Stimulated activated CD4-positive, alpha-beta T cell treated with anti-CD3 and anti-CD28 coated beads, Interleukin-12 subunit alpha, Interleukin-12 subunit beta, amount 100 ng/mL, for 24 hours (primary cell): ENCODE data around the gene LRP4.
"Not testable (repeated sequence)": the region's sequence is repeated elsewhere in the genome, so short reads cannot be mapped to it uniquely, and the experiment has no call there.

ENCODE experiments used
- DNase-seq, 2 experiments: peaks; one replicate each; pipeline ENCODE4 v3.0.0-alpha.2; 2020; ENCODE audit warnings: low read depth in 2 of 2

Gene LRP4

DNA sequence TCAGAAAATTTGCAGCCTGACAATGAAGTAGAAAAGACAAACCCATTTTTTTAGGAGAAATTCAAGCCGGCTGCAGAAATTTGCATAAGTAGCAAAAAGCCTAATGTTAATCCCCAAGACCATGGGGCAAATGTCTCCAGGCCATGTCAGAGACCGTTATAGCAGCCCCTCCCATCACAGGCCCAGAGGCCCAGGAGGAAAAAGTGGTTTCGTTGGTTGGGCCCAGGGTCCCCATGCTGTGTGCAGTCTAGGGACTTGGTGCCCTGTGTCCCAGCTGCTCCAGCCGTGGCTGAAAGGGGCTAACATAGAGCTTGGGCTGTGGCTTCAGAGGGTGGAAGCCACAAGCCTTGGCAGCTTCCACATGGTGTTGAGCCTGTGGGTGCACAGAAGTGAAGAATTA lies 9.6 kb upstream of the LRP4 start:
- not testable (repeated sequence) for DNase-seq

DNA sequence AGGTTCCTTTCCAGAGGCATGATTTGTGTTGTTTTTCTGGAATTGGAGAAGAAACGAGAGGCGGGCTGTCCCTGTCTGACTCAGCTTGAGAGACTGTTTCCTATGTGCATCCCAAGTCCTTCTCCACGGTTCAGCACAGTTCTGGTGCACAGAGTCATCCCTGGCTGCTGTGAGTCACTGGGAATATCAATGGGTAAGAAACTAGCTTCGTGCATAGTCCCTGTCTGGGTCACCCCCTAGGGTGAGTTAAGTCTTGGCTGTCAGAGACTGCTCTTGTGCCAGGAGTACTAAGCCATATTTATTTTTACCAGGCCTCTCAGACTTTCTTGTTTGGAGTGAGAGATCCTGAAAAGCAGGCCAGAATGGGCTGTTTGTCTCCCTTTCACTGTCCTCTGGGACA lies 2.4 kb upstream of the LRP4 start:
- DNase-seq: no peak

DNA sequence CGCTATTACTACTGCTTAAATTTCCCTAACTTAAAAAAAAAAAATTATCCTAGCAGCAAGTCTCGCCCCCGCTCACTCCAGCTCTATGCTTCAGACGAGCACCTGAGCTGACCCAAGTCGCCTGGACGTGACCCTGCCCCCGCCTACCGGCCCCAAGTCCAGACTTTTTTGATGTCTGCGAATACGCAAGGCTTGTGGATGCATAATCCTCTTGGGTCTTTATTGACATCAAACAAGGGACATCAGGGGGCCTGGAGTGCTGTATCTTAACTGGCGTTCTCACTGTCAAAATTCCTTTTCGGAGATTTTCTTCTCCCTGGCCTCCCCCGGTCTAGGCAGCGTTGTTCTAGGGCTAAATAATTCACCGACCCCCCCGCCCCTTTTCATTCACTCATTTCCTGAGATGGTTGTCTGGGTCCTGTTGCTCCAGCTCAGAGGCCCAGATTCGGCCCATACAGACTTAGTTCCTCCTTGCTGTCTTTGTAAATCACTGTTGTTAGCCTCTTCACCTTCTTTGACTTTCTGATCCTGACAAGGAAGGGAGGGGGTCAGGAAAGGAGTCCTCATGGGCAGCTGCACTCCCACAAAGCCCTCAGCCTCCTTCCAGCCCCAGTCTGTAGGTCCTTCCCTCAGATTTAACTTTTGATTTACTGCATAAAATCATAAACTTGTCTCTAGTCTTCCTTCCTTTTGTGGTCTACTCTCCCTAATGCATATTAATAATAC lies 601 bp upstream of the LRP4 start:
- DNase-seq: no peak

DNA sequence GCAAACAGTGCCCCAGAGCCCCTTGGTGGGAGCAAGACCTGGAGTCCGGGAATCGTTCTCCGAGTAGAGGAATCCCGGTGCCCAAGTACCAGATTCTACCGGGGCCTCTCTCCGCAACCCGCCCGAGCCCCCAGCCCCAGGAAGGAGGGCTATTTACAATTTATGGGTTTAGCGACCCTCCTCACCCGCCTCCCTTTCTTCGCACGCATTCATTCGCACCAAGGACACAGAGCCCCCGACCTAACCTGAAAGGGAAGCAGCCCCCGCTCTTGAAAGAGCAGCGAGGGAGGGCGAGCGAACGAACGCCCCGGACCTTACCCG lies 628 bp downstream of the LRP4 start:
- no peak for DNase-seq

DNA sequence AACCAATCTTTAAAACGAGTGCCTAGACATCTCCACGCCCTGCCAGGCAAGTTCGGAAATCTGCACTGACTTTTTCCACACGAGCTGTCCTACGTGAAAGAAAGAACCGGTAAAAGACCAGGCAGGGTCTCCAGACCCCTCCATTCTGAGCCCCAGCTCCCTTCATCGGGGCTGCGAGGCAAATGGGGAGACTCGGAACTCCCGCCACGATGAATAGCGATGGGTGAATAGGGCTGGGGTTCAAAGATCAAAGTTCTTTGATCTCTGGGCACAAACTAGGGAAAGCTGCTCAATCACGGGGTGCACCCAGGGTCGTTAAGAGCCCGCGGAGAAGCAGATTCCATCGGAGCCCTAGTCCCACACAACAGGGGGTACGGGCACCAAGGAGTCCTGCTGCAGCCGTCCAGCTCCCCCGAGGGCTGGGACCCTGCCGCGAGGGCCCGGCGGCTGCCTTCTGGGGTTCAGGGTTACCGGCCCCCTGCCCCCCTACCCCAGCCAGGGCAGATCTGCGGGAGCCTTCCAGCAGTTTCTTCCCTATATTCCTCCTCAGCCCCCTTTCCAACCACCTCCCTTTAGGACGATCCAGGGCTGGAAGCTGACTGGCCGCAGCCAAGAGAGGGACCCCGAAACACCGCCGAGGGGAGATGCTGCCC lies 1.1 kb downstream of the LRP4 start:
- DNase-seq: peak in 1 of 2 experiments; percentile 4

DNA sequence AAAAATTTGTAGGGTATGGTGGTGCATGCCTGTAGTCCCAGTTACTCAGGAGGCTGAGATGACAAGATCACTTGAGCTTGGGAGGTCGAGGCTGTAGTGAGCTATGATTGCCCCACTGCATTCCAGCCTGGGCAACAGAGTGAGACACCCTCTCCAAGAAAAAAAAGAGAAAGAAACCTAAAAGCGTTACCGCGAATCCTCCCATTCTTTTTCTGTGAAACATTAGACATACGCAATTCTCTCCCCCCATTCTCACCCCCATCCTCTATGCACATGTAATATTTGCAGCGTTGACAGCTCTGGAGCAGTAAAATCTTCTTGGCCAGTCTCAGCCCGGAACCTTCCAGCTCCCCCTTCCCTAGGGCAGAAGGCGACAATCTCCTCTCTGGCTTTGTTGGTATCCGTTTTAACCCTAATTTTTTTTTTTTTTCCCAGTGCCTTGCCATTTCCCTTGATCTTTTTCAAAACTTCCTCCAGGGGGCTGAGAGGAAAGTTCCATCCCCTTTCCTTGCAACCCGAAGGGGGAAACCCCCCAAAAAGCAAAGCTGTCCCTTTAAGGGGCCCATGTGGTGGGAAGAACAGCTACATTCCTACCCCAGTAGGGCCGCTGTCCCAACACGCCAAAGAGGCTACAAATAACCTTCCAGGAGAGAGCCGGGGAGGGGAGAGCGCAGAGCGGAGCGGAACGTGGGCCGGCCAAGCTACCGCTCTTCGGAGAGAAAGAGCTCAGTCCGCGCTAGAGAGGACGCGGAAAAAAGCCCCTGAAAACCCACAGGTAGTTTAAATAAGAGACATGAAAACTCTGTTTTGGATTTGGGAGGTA lies 1.9 kb downstream of the LRP4 start:
- peak in 1 of 2 experiments; percentile 13 for DNase-seq

DNA sequence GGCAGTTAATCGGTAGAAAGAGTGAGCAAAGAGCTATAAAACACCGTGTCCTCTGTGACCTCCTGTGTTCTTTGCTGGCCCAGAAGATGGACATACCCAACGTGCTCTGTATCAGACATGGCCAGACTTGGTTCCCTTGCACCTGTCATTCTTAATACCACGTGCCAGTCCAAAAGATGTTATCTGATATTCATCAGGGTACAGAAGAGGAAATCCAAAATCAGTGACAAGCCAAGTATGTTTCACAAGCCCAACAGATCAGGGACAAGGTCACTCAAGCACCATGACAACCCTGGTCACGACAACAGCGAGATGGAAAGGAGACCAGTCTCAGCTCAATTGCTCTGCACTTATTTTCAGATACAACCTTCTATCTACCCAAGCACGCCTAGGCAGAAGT lies 3.4 kb downstream of the LRP4 start:
- DNase-seq: no peak

DNA sequence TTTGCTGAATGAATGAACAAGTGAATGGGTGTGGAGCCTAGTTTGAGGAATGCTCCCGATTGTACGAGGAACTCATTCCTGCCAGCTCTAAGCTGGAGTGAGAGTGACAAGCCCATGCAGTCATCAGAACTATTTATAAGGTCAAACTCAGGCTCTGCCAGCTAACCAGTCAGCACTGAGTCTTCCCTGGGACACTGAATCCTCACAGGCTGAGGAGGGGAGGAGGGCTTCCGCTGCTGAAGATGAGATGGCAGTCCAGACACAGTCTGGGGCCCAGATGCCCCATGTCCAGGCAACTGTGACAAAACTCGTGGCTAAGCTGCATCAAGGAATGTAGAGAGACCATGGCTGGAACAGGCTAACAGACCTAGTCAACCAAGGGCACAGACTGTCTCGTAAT lies 4.0 kb downstream of the LRP4 start:
- DNase-seq: no peak

DNA sequence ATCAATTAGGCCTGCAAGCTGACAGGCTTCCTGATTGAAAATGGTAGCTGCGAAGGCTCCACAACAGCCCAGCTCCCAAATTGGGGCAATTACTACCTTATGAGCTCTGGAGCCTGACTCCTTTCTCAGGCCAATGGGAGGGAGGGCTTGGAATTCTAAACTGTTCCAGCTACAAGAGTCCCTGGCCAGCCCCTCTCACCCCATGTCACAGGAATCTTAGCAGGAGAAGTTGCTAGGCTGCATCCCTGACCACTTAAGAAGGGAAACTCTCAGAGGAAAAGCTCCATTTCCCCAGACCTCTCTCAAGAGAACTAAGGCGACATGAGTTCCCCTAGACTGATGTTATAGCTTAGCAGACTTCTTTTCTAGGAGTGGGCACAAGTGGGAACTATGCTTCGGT lies 4.9 kb downstream of the LRP4 start:
- DNase-seq: no peak

DNA sequence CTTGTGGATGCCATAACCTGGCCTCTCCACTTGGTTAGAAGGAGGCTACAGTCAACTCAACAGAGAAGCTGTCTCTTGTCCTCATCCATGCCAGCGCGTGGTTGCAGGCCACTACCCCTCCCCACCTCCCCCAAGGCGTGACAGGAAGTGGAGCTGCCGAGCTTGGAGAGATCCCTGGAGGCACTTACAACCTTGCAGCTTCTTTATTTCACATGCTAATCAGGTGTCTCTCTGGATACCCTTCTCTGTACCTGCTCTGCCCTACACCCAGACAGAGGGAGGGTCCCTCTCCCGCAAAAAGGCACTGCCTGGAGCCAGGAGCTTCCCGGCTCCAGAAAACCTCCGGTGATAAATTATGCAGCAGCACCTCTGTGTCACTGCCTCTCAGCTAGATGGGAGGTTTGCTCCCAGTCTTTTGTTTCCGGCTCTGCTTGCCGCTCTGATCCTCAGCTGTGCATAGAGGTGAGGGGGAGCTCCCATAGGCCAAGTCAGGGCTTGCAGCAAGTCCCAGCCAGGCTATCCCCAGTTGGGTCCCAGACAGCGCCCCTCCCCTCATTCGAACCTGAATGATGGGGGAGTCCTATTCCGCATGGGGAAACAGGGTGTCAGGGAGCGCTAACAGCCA lies 5.7 kb downstream of the LRP4 start:
- no peak for DNase-seq

DNA sequence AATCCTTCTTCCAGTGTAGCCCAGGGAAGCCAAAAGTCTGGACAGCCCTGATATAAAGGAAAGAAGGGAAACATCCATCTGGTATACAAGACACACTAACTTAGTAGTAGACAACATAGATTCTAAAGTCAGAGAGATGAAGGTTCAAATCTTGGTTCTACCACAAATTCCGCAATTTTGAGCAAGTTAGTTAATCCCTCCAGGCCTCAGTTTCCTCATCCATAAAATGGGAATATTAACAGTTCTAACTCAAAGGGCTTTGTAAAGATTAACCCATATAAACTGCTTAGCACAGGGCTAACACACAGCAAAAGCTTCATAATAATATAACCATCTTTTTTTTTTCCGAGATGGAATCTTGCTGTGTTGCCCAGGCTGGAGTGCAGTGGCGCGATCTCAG lies 10.7 kb downstream of the LRP4 start:
- DNase-seq: no peak

DNA sequence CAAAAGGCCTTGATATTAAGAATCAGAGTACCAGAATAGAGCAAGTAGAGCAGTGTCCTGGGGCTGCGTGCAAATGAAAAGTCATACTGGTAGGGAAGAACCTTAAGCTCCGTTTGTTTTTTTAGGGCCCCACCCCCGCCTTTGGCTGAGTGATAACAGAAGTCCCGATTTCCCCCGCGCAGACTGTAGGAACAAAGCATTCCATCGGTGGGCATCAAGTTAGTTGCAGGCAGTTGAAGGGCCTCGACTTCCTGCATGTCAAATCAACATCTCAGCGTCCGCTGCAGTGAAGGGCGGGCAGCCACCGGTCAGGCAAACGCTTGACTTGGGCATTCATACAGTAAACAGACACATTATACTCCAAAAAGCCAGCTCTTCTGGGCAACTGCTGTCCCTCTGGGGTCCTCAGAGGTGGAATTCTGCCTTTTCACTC lies 11.7 kb downstream of the LRP4 start:
- no peak for DNase-seq

DNA sequence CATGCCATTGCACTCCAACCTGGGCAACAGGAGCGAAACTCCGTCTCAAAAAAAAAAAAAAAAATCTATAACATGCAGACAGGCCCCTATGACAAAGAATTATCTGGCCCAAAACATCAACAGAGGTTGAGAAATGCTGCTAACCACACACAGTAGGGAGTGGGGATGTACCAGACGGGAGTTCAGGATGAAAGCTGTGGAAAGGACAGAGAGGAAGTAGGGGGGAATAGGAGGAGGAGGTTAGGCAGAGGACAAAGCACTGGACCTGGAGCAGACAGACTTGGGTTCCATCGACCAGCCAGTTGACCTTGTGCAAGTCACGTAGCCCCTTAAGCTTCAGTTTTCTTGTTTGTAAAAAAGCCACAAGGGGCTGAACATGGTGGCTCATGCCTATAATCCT lies 12.5 kb downstream of the LRP4 start:
- DNase-seq: no peak

DNA sequence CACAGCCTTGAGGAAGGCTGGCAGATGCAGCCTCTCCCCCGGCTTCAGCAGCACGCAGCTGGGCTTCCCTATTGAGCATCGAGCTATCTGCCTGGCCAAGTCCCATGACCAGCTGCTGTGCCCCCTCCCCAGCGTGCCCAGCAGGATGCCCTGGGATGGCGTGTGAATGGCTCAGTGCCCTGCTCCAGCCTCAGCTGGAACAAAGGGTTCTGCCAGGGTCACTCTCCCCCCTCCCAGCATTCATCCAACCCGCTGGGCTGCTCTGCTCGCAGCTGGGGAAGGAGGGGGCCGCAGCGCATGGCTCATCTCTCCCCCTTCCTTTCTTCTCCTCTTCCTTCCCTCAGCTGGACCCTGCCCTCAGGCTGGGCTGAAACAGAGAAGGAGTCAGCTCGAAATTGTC lies 14.5 kb downstream of the LRP4 start:
- DNase-seq: no peak

DNA sequence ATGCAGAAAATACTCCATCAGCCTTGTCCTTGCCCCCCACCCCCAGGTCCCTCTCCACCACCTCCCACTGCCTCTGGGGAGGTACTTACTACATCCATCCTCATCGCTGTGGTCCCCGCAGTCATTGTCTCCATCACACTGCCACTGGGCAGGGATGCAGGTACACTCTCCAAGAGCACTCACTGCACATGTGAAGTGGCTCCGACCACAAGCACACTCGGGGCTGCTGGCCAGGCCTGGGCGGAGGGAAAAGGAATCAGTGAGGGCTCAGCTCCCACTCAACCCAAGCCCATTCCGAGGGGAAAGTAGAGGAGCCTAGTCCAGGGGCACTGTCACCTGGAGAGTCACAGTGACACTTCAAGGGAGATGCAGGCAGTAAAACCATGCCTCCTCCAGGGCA lies 15.7 kb downstream of the LRP4 start:
- no peak for DNase-seq

DNA sequence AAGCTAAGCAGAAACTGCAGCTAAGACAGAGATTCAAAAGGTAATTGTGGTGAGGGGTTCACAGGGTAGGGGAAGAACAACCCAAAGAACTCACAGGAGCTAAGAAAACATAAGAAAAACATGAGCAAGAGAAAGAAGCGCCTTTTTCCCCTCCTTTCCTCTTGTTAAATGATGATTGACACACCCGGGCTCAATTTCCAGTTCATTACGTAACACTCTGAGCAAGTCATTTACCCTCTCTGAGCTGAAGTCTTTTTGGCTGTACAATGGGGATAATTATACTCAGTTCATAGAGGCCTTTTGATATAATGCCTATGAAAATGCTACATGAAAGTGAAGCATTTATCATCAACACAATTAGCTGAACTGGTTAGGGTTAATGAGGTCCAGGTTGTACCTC lies 17.2 kb downstream of the LRP4 start:
- DNase-seq: no peak

DNA sequence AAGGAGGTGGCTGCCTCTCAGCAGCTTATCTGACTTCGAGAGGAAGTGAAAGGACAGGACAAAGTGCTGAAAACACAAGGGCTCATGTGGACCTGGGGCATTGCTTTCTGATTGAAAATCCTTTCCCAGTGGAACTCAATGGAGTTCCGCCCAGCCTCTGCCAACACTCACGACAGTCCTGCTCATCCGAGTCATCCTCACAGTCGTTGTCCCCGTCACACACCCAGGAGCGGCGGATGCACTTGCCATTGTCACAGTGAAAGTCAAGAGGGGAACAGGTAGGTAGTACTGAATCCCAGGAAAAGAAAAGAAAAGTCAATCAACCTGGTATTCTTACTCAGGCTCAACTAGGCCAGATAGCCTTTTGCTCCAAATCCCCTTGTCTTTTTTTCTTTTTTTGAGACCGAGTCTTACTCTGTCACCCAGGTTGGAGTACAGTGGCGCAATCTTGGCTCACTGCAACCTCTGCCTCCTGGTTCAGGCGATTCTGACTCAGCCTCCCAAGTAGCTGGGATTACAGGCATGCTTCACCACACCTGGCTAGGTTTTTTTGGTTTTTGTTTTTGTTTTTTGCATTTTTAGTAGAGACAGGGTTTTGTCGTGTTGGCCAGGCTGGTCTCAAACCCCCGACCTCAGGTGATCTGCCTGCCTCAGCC lies 18.1 kb downstream of the LRP4 start:
- no peak for DNase-seq

DNA sequence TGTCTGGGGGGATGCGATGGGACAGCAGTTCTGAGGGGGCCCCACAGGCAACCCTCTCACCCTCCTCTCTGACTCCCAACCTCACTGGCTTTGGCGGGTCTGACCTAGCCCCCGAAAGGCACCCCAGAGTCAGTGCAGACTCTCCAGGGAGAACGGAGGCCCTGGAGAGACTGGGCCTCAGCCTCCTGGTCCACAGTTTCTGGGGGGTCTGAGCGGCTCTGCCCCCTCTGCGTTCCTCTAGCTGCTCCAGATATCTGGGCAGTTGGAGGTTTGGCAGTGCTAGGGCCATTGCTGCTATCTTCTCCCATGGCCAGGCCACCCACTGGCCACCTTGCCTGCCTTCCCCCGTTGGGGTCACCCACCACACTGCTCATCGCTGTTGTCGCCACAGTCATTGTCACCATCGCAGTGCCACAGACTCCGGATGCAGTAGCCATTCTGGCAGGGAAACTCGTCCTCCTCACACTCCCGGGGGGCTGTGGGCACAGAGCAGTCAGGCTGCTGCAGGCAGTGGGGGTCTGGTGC lies 18.8 kb downstream of the LRP4 start:
- DNase-seq: no peak

DNA sequence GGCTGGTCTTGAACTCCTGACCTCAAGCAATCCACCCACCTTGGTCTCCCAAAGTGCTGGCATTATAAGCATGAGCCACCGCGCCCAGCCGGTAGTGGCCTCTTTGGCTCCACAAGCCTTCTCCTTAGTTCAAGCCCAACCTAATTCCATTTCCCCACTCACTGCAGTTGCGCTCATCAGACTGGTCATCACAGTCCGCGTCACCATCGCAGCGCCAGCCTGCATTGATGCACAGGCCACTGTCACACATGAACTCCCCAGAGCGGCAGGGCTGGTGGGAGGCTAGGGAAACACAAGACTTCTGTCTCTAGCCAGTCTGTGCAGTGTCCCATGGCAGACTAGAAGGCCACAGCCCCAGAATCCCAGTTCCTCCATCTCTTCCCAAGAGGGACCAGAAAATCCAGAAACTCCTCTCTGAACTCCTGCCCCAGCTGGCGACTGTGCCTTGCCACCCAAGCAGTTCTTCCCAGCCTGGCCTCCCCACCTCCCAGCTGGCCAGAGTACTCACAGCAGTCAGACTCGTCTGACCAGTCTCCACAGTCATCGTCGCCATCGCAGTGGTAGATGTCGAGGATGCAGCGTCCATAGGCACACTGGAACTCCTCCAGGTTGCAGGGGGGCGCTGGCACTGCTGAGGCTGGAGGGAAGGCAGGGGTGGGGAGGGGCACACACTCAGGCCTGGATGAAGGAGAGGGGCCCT lies 19.8 kb downstream of the LRP4 start:
- no peak for DNase-seq

DNA sequence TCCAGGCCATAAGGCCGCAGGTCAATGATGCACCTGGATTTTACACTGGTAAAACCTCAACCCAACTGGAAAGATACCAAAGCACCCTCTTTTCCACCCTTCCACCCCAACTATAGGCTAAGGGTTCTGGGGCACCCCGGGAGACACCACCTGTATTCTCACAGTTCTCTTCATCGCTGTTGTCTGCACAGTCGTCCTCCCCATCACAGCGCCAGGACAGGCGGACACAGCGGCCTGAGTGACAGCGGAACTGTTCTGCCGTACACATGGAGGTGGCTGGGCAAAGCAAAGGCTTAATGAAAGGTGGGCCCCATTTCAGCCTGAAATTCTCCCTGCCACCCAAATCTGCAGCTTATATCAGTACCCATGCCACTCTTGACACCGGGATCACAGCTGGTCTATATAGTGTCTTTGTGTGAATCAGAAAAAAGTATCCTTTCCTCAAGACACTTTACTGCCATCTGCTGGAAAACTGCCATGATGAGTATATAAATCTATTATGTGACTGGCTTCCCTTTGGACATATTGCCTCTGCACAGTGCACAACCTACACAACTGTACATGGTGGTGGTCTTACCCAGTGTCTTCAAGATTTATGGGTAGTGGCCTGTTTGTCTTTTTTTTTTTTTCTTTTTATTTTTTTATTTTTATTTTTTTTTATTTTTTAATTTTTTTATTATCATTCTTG lies 21.5 kb downstream of the LRP4 start:
- no peak for DNase-seq

DNA sequence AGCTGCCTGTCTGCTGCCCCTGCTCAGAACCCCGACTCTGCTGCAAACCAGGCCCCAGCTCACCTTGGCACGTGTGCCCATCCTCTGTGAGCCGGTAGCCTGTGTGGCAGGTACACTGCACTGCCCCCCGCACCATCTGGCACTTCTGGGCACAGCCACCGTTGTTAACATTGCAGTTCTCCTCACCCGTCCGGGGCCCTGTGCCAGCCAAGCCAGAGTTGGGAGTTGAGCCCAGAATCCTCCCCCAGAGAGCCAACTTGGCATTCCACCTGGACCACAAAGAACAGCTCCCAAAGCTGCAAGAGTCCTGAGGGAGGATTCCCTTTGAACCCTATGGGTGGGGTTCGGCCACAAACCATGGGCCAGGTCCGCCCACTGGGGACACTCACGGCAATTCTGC lies 22.5 kb downstream of the LRP4 start:
- no peak for DNase-seq
